Endothelial cell of umbilical vein (primary cell): ENCODE measurements around the gene PIEZO2.

ENCODE experiments used
- EZH2 ChIP-seq: IDR thresholded peaks from 2 replicates; pipeline ENCODE4 v1.6.1; 2012; ENCODE audit warnings: borderline replicate concordance, low read depth, mild to moderate bottlenecking, moderate library complexity, low read length, inconsistent platforms; ENCODE audit not compliant: severe bottlenecking
- JUN ChIP-seq: IDR thresholded peaks from 2 replicates; pipeline ENCODE4 v1.6.1; 2011; ENCODE audit warnings: borderline replicate concordance, low read depth; ENCODE audit not compliant: insufficient read length, insufficient read depth
- POLR2A ChIP-seq: IDR thresholded peaks from 2 replicates; pipeline ENCODE4 v1.6.1; 2012; ENCODE audit warnings: low read depth, mild to moderate bottlenecking, control low read depth, low read length
- TF ChIP-seq, protein P1 (sequence below), 2 donors: IDR thresholded peaks; 1 replicate in 1 of 2; 2 replicates in 1 of 2; pipeline ENCODE4 v1.5.1; 2011; ENCODE audit warnings: low read length in 2 of 2, mild to moderate bottlenecking in 2 of 2, moderate library complexity in 2 of 2, control low read depth in 1 of 2, inconsistent platforms in 1 of 2, low read depth in 1 of 2; ENCODE audit not compliant: insufficient read depth in 1 of 2; ENCODE audit errors: extremely low read depth in 1 of 2

DNA sequence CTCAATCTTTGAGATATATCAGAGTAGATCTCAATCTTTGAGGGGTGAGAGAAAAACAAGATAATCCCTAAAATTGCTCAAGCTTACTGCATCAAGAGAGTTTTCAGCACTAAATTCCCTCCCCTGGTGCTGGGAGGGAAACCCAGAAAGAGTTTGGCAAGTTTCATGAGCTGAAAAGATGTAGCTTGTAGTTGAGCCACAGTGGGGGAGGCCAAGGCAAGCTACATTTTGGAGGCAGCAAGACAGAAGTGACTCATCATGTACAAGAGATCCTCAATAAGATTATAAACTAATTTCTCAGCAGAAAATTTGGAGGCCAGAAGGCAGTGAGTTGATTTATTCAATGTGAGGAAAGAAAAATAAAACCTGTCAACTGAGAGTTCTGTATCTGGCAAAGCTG lies 308.2 kb downstream of the PIEZO2 start:
- TF ChIP-seq POLR2A, result no peak
- TF ChIP-seq, protein P1, sequence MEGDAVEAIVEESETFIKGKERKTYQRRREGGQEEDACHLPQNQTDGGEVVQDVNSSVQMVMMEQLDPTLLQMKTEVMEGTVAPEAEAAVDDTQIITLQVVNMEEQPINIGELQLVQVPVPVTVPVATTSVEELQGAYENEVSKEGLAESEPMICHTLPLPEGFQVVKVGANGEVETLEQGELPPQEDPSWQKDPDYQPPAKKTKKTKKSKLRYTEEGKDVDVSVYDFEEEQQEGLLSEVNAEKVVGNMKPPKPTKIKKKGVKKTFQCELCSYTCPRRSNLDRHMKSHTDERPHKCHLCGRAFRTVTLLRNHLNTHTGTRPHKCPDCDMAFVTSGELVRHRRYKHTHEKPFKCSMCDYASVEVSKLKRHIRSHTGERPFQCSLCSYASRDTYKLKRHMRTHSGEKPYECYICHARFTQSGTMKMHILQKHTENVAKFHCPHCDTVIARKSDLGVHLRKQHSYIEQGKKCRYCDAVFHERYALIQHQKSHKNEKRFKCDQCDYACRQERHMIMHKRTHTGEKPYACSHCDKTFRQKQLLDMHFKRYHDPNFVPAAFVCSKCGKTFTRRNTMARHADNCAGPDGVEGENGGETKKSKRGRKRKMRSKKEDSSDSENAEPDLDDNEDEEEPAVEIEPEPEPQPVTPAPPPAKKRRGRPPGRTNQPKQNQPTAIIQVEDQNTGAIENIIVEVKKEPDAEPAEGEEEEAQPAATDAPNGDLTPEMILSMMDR (IDR thresholded peaks at IDR 0.05; ENCODE audit: extremely low read depth in 1 of 2, insufficient read depth in 1 of 2, low read depth in 1 of 2, low read length in 2 of 2), result no peak
- no peak for TF ChIP-seq JUN
- no peak for TF ChIP-seq EZH2
